Osteoblast (primary cell): Measurements from ENCODE around the gene FNBP1. TPM values are rescaled to one million over a fixed set of nuclear protein-coding genes. Genes with fewer than 3 reads are reported as not detected.

Experiments
- DNase-seq: peaks from one replicate; pipeline ENCODE4 v3.0.0; 2011; ENCODE audit warnings: low spot score, mixed read lengths; ENCODE audit not compliant: insufficient read length; ENCODE audit errors: missing footprints
- H2AFZ ChIP-seq: 2 replicates; pipeline ENCODE4 v1.6.0; 2011; ENCODE audit warnings: mild to moderate bottlenecking, low read length
- H3K27ac ChIP-seq: 2 replicates; pipeline ENCODE4 v1.5.1; 2011; ENCODE audit warnings: mild to moderate bottlenecking, low read depth, low read length, moderate library complexity
- H3K27me3 ChIP-seq: 2 replicates; pipeline ENCODE4 v1.6.0; 2012; ENCODE audit warnings: mild to moderate bottlenecking, control low read depth, inconsistent platforms, low read length, moderate library complexity; ENCODE audit not compliant: insufficient read depth
- H3K36me3 ChIP-seq: 2 replicates; pipeline ENCODE4 v1.5.1; 2011; ENCODE audit warnings: mild to moderate bottlenecking, low read length, control low read depth, moderate library complexity; ENCODE audit not compliant: insufficient read depth
- H3K4me1 ChIP-seq: 2 replicates; pipeline ENCODE4 v1.5.1; 2011; ENCODE audit warnings: mild to moderate bottlenecking, low read length, control low read depth, moderate library complexity; ENCODE audit not compliant: insufficient read depth
- H3K4me2 ChIP-seq: 2 replicates; pipeline ENCODE4 v1.6.0; 2011; ENCODE audit warnings: mild to moderate bottlenecking, low read length; ENCODE audit not compliant: insufficient read depth
- H3K4me3 ChIP-seq: fragments of 200-600 bp; sonication (generic); 3 replicates; pipeline ENCODE4 v1.5.1; 2012; ENCODE audit warnings: mild to moderate bottlenecking, low read length, inconsistent platforms; ENCODE audit not compliant: insufficient read depth
- H3K79me2 ChIP-seq: 2 replicates; pipeline ENCODE4 v1.6.0; 2012; ENCODE audit warnings: mild to moderate bottlenecking, low read length, control low read depth, inconsistent platforms; ENCODE audit not compliant: insufficient read depth
- H3K9me3 ChIP-seq: 2 replicates; pipeline ENCODE4 v1.5.1; 2011; ENCODE audit warnings: low read depth, low read length, control low read depth
- H4K20me1 ChIP-seq: 2 replicates; pipeline ENCODE4 v1.6.0; 2012; ENCODE audit warnings: mild to moderate bottlenecking, low read length, control low read depth; ENCODE audit not compliant: insufficient read depth
- CTCF ChIP-seq: IDR thresholded peaks from 2 replicates; pipeline ENCODE4 v1.5.1; 2011; ENCODE audit warnings: mild to moderate bottlenecking, low read depth, low read length, moderate library complexity; ENCODE audit errors: extremely low read depth
- total RNA-seq: library from RNA; depleted of rRNA; stranded (reverse); fragments of >200 nt; gene quantifications from 2 replicates; pipeline ENCODE4 v1.2.3, GENCODE V29; 2012

FNBP1 gene
- total RNA-seq, 1 donor = 31.8 TPM

- Histone ChIP-seq H3K4me2 (peak overlapping the region; percentile 75), H3K36me3 (no peaks in the 10 kb centered on the region), H3K9me3 (no peaks in the 10 kb centered on the region), H3K4me3 (peak overlapping the region; percentile 55), H3K79me2 (no peaks in the 10 kb centered on the region), H3K4me1 (peaks cover 17% of the 10 kb centered on the region), H3K27me3 (no peaks in the 10 kb centered on the region), H4K20me1 (no peaks in the 10 kb centered on the region), H3K27ac (peak overlapping the region; percentile 61), H2AFZ (peak overlapping the region; percentile 79)
- no peak for DNase-seq
- TF ChIP-seq CTCF = no peak
Measured at GRCh38 chr9:129932303-129933151, 110.5 kb downstream of the FNBP1 start.

DNA sequence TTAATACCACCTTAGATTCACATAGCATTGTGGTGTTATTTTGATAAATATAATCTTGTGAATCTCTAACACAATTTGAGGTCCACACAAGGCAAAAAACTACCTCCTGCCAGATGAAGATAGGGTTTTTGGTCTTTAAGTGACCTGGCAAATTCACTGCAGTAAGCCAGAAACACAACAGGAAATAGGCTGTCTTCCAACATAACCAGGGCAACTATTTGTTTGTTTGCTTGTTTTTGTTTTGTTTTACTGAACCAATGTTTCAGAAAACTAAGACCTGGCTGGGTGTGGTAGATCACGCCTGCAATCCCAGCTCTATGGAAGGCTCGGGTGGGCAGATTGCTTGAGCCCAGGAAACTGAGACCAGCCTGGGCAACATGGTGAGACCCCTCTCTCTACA, 112.2 kb downstream of the FNBP1 start:
- no peak overlapping the region for H3K27ac ChIP-seq
- H3K4me3 ChIP-seq = no peak overlapping the region
- no peak overlapping the region for H2AFZ ChIP-seq
- peaks cover 13% of the 10 kb centered on the region for H3K36me3 ChIP-seq
- H3K27me3 ChIP-seq = no peaks in the 10 kb centered on the region
- H3K4me2 ChIP-seq = no peak overlapping the region
- DNase-seq = no peak
- no peaks in the 10 kb centered on the region for H3K9me3 ChIP-seq
- no peak for TF ChIP-seq CTCF
- H3K79me2 ChIP-seq = no peaks in the 10 kb centered on the region
- H4K20me1 ChIP-seq = no peaks in the 10 kb centered on the region
- peaks cover 17% of the 10 kb centered on the region for H3K4me1 ChIP-seq

DNA sequence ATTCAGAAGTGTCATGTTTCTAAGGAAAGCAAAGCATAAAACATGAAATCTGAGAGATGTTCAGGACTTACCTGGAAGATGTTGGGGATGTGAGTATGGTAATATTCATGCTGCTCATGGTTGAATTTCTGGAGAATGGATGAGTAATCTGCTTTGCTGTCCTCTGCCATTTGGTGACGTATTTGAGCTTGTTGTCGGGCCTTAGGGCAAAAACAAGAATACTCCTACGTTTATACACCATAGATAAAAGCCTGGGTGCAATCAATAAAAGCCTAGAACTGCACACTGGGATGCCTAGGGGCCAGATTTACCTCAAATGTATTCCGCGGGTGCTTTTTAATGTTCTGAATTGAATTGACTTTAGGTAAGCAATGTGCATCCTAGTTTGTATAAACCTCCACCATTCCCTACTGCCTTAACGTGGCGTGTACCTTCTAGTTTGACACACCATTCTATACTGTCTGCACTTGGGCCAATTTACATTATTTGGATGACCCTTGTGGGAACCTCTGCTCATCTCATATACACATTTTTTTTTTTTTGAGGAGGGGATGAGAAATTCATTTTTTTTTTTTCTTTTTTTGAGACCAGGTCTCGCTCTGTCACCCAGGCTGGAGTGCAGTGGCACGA, 113.4 kb downstream of the FNBP1 start:
- Histone ChIP-seq H3K4me3 (no peak overlapping the region), H3K27me3 (no peaks in the 10 kb centered on the region), H3K4me2 (no peak overlapping the region), H3K4me1 (peaks cover 17% of the 10 kb centered on the region), H3K79me2 (no peaks in the 10 kb centered on the region), H3K36me3 (peaks cover 17% of the 10 kb centered on the region), H2AFZ (no peak overlapping the region), H3K9me3 (no peaks in the 10 kb centered on the region), H4K20me1 (no peaks in the 10 kb centered on the region), H3K27ac (no peak overlapping the region)
- no peak for TF ChIP-seq CTCF
- no peak for DNase-seq

- Histone ChIP-seq H3K27me3 (no peaks in the 10 kb centered on the region), H3K36me3 (peaks cover 27% of the 10 kb centered on the region), H2AFZ (no peak overlapping the region), H3K79me2 (no peaks in the 10 kb centered on the region), H4K20me1 (no peaks in the 10 kb centered on the region), H3K4me1 (no peaks in the 10 kb centered on the region), H3K27ac (no peak overlapping the region), H3K4me3 (no peak overlapping the region), H3K4me2 (no peak overlapping the region), H3K9me3 (no peaks in the 10 kb centered on the region)
- DNase-seq = no peak
- no peak for TF ChIP-seq CTCF
Measured at GRCh38 chr9:129923589-129923988, 119.4 kb downstream of the FNBP1 start.
